Thoracic aorta (tissue), 2 donors: ENCODE results near the gene MAPRE3. TPM values are rescaled to one million over a fixed set of nuclear protein-coding genes. Genes with fewer than 3 reads are reported as not detected.
"Not testable (repeated sequence)": the region's sequence is repeated elsewhere in the genome, so short reads cannot be mapped to it uniquely, and the experiment has no call there.

Source experiments
- ATAC-seq: fragments of 150-250 bp; one replicate; pipeline ENCODE4 v1.8.0; 2017; ENCODE audit warnings: low read depth; ENCODE audit not compliant: insufficient number of reproducible peaks, low FRiP score
- DNase-seq: peaks from one replicate; pipeline ENCODE4 v3.0.0-alpha.2; 2020; ENCODE audit warnings: low spot score
- H3K27ac ChIP-seq, 2 donors: fragments of 200-600 bp; sonication (generic); 1 replicate in 1 of 2; 2 replicates in 1 of 2; pipeline ENCODE4 v1.5.1; 2016; ENCODE audit warnings: mild to moderate bottlenecking in 2 of 2, moderate library complexity in 2 of 2
- H3K27me3 ChIP-seq: fragments of 200-600 bp; sonication (generic); replicated peaks from 2 replicates; pipeline ENCODE4 v1.6.0; 2016; ENCODE audit warnings: mild to moderate bottlenecking; ENCODE audit not compliant: insufficient read depth
- H3K36me3 ChIP-seq: fragments of 200-600 bp; sonication (generic); one replicate; pipeline ENCODE4 v1.5.1; 2016
- H3K4me1 ChIP-seq, 2 donors: fragments of 200-600 bp; sonication (generic); 1 replicate in 1 of 2; 2 replicates in 1 of 2; pipeline versions ENCODE4 v1.5.1 to v1.6.0; 2016; ENCODE audit warnings: low read depth in 2 of 2, mild to moderate bottlenecking in 1 of 2; ENCODE audit not compliant: control insufficient read depth in 1 of 2
- H3K4me3 ChIP-seq: fragments of 200-600 bp; sonication (generic); 2 replicates; pipeline ENCODE4 v1.5.1; 2016; ENCODE audit warnings: mild to moderate bottlenecking
- H3K9me3 ChIP-seq: fragments of 200-600 bp; sonication (generic); 2 replicates; pipeline ENCODE4 v1.5.1; 2016
- CTCF ChIP-seq: fragments of 200-600 bp; sonication (generic); IDR thresholded peaks from one replicate; pipeline ENCODE4 v1.5.1; 2019; ENCODE audit warnings: antibody characterized with exemption
- total RNA-seq, 2 donors: library from RNA; depleted of rRNA; stranded (reverse); fragments of >200 nt; gene quantifications; one replicate each; pipeline versions ENCODE4 v1.1.0 to v1.2.3, GENCODE V29; 2016

MAPRE3 gene
- total RNA-seq, 2 donors from 2014 or later = 9.1 to 29.9 TPM

DNA sequence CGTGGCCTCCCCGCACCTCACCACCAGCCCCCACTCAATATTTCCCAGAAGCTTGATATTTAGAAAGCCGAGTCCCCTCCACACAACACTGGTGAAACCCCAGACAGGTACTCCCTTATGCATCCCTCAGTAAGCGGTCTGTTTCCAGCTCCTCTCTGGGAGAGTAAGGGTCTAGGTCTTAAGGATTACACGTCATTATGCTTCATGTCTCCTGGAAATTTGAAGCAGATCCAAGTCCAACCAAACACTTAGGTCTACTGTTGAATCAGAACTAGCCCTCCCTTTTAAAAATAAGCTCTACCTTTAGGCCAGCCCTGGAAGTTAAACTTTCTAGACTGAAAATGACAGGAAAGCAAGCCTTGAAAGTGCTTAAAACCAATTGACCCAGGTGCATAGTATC lies 102.5 kb downstream of the MAPRE3 start:
- no peak for DNase-seq
- peaks cover 33 to 80% of the 10 kb centered on the region in 2 donors for H3K4me1 ChIP-seq
- ATAC-seq = no peak
- H3K9me3 ChIP-seq = no peaks in the 10 kb centered on the region
- no peaks in the 10 kb centered on the region for H3K27me3 ChIP-seq
- peak overlapping the region; percentile 88 to 99 for H3K27ac ChIP-seq
- TF ChIP-seq CTCF = no peak
- no peak overlapping the region for H3K4me3 ChIP-seq
- peaks cover 3% of the 10 kb centered on the region for H3K36me3 ChIP-seq

DNA sequence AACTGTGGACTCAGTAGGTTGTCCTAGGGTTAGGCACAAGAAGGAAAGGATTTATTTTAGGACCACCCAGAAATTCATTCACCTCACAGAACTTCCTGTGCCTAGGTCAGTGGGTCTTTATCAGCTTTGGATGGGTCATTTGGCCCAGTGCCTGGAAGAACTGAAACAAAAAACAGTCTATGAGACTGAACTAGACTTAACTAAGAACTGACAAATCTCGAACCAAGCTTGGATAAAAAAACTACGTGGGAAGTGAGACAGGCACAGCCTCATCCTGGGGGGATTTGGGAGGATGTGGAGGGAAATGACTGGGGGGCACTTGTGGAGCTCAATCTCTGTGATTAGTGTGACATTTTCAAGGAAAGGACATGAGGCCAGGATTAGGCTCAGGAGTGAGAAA lies 103.3 kb downstream of the MAPRE3 start:
- DNase-seq = no peak
- no peak for TF ChIP-seq CTCF
- Histone ChIP-seq H3K36me3 (no peaks in the 10 kb centered on the region), H3K9me3 (no peaks in the 10 kb centered on the region), H3K4me3 (no peak overlapping the region), H3K4me1 (peaks cover 33 to 73% of the 10 kb centered on the region in 2 donors), H3K27me3 (no peaks in the 10 kb centered on the region), H3K27ac (peak overlapping the region; percentile 88 to 99)
- ATAC-seq = no peak

- peaks cover 28 to 61% of the 10 kb centered on the region in 2 donors for H3K4me1 ChIP-seq
- no peaks in the 10 kb centered on the region for H3K27me3 ChIP-seq
- no peak overlapping the region for H3K4me3 ChIP-seq
- H3K9me3 ChIP-seq = no peaks in the 10 kb centered on the region
- TF ChIP-seq CTCF = no peak
- ATAC-seq = no peak
- H3K27ac ChIP-seq = peak overlapping the region; percentile 88 to 99
- no peak for DNase-seq
- no peaks in the 10 kb centered on the region for H3K36me3 ChIP-seq
Observed at GRCh38 chr2:27074738-27075565, 104.5 kb downstream of the MAPRE3 start.

DNA sequence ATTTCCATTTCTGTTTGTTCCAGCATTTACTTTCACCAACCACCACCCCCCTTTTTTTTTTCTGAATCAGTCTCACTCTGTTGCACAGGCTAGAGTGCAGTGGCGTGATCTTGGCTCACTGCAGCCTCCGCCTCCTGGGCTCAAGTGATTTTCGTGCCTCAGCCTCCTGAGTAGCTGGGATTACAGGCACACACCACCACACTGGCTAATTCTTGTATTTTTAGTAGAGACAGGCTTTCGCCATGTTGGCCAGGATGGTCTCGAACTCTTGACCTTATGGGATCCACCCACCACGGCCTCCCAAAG lies 105.1 kb downstream of the MAPRE3 start:
- not testable (repeated sequence) for H3K36me3 ChIP-seq, H3K4me3 ChIP-seq, ATAC-seq, H3K9me3 ChIP-seq, H3K27me3 ChIP-seq, DNase-seq
- Histone ChIP-seq H3K27ac (peak overlapping the region; percentile 88 to 99), H3K4me1 (peaks cover 28 to 60% of the 10 kb centered on the region in 2 donors)

DNA sequence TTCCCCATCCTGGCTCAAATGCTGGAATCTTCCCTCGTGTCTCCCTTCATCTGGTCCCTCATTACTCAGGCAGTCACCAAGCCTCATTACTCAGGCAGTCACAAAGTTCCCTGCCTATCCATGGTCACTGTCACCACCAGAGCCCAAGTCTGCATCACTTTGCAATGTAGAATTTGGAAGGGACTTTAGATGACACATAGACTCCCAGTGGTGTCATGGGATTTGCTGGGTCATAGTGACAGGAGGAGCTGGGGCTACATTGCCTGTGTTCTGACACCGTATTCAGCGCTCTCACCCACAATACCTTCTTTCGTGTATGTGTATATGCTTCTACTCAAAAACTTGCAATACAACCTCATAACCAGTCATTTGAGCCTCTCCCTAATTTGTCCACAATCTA lies 105.9 kb downstream of the MAPRE3 start:
- DNase-seq (no peak), ATAC-seq (no peak)
- Histone ChIP-seq H3K4me3 (no peak overlapping the region), H3K27me3 (no peaks in the 10 kb centered on the region), H3K27ac (peak overlapping the region; percentile 87 to 99), H3K36me3 (no peaks in the 10 kb centered on the region), H3K9me3 (no peaks in the 10 kb centered on the region), H3K4me1 (peaks cover 32 to 64% of the 10 kb centered on the region in 2 donors)
- no peak for TF ChIP-seq CTCF

Other genes starting within 250 kb of the MAPRE3 start
- gene SLC35F6, start 206.4 kb upstream of the MAPRE3 start, total RNA-seq = 10 to 100 TPM; 43.7 to 44.5 TPM
- gene CENPA, start 184.6 kb upstream of the MAPRE3 start, total RNA-seq = not detected
- gene DPYSL5, start 122.5 kb upstream of the MAPRE3 start, total RNA-seq = not detected
- 10 to 100 TPM; 68.2 to 84.4 TPM for gene TMEM214, start 62.3 kb downstream of the MAPRE3 start, total RNA-seq
- gene AGBL5, start 81.0 kb downstream of the MAPRE3 start, total RNA-seq = 10 to 100 TPM in 1 of 2 donors, 1 to 10 TPM in 1; 7.8 to 10.8 TPM
- gene OST4, start 101.0 kb downstream of the MAPRE3 start, total RNA-seq = 100 to 1,000 TPM; 147 to 272 TPM
- gene EMILIN1, start 108.0 kb downstream of the MAPRE3 start, total RNA-seq = 100 to 1,000 TPM; 231 to 309 TPM
- 1 to 10 TPM; 1.5 to 2.6 TPM for gene KHK, start 116.1 kb downstream of the MAPRE3 start, total RNA-seq
- gene CGREF1, start 148.5 kb downstream of the MAPRE3 start, total RNA-seq = 10 to 100 TPM; 18.8 to 19.8 TPM
- under 1 TPM in 1 of 2 donors, not detected in 1; 0.27 TPM for gene ABHD1, start 153.2 kb downstream of the MAPRE3 start, total RNA-seq
- gene PREB, start 164.0 kb downstream of the MAPRE3 start, total RNA-seq = 10 to 100 TPM; 64.3 to 92.3 TPM
- not detected for gene PRR30, start 168.8 kb downstream of the MAPRE3 start, total RNA-seq
- gene TCF23, start 178.4 kb downstream of the MAPRE3 start, total RNA-seq = not detected
- gene ATRAID, start 241.4 kb downstream of the MAPRE3 start, total RNA-seq = 100 to 1,000 TPM in 1 of 2 donors, 10 to 100 TPM in 1; 90.0 to 174 TPM
- 10 to 100 TPM; 26.0 to 51.2 TPM for gene SLC5A6, start 241.6 kb downstream of the MAPRE3 start, total RNA-seq
- gene CAD, start 246.7 kb downstream of the MAPRE3 start, total RNA-seq = 10 to 100 TPM; 16.2 to 25.0 TPM